OCI-LY1 (cell line): ENCODE measurements around the gene BMPR1B.
A peak's percentile ranks its signal among the peaks of the same experiment; 100 is the strongest.

Experiments used
- H2AFZ ChIP-seq: fragments of 200-600 bp; sonication (generic), shearing (Covaris generic); 2 replicates; pipeline ENCODE4 v1.6.0; 2014; ENCODE audit warnings: antibody characterized with exemption, mild to moderate bottlenecking, low read length
- H3F3A ChIP-seq: fragments of 200-600 bp; sonication (generic), shearing (Covaris generic); 2 replicates; pipeline ENCODE4 v1.6.0; 2014; ENCODE audit warnings: mild to moderate bottlenecking, antibody characterized with exemption, low read length, moderate library complexity; ENCODE audit not compliant: insufficient read depth
- H3K27ac ChIP-seq: fragments of 200-600 bp; sonication (generic); 2 replicates; pipeline ENCODE4 v1.5.1; 2014; ENCODE audit warnings: low read length, mixed run types, mild to moderate bottlenecking, low read depth; ENCODE audit not compliant: poor library complexity, severe bottlenecking
- H3K27me3 ChIP-seq: fragments of 200-600 bp; sonication (generic); 2 replicates; pipeline ENCODE4 v1.6.0; 2014; ENCODE audit warnings: antibody characterized with exemption, mild to moderate bottlenecking, low read length, moderate library complexity; ENCODE audit not compliant: insufficient read depth
- H3K36me3 ChIP-seq: fragments of 200-600 bp; sonication (generic); 2 replicates; pipeline ENCODE4 v1.6.1; 2014; ENCODE audit warnings: mild to moderate bottlenecking, antibody characterized with exemption, low read length, moderate library complexity, mixed read lengths; ENCODE audit not compliant: insufficient read depth
- H3K4me1 ChIP-seq: fragments of 200-600 bp; sonication (generic); 2 replicates; pipeline ENCODE4 v1.5.1; 2014; ENCODE audit warnings: mild to moderate bottlenecking, low read length, moderate library complexity; ENCODE audit not compliant: insufficient read depth, severe bottlenecking
- H3K4me2 ChIP-seq: fragments of 200-600 bp; sonication (generic), shearing (Covaris generic); 2 replicates; pipeline ENCODE4 v1.6.1; 2014; ENCODE audit warnings: low read length
- H3K4me3 ChIP-seq: fragments of 200-600 bp; sonication (generic); 2 replicates; pipeline ENCODE4 v1.5.1; 2014; ENCODE audit warnings: low read length, low read depth, mild to moderate bottlenecking, mixed read lengths; ENCODE audit not compliant: poor library complexity, severe bottlenecking
- H3K79me2 ChIP-seq: fragments of 200-600 bp; shearing (Covaris generic); 2 replicates; pipeline ENCODE4 v1.6.1; 2016; ENCODE audit warnings: mixed run types, low read length, mixed read lengths; ENCODE audit not compliant: insufficient read depth
- H3K9ac ChIP-seq: fragments of 200-600 bp; sonication (generic), shearing (Covaris generic); 2 replicates; pipeline ENCODE4 v1.6.1; 2014; ENCODE audit warnings: mild to moderate bottlenecking, low read length, mixed read lengths
- H3K9me2 ChIP-seq: fragments of 200-600 bp; sonication (generic), shearing (Covaris generic); 2 replicates; pipeline ENCODE4 v1.6.1; 2014; ENCODE audit warnings: low read depth, mild to moderate bottlenecking, low read length, mixed read lengths
- H3K9me3 ChIP-seq: fragments of 200-600 bp; shearing (Covaris generic); 2 replicates; pipeline ENCODE4 v1.6.1; 2014; ENCODE audit warnings: low read length, mixed read lengths
- H4K20me1 ChIP-seq: fragments of 200-600 bp; sonication (generic), shearing (Covaris generic); 2 replicates; pipeline ENCODE4 v1.6.0; 2016; ENCODE audit warnings: mild to moderate bottlenecking, low read length; ENCODE audit not compliant: insufficient read depth
- EZH2 ChIP-seq: fragments of 200-600 bp; sonication (generic), shearing (Covaris generic); IDR thresholded peaks from 2 replicates; pipeline ENCODE4 v1.8.0; 2017; ENCODE audit warnings: borderline replicate concordance, mixed run types, mild to moderate bottlenecking, antibody characterized with exemption, low read length, moderate library complexity, mixed read lengths
- TF ChIP-seq, protein P1 (sequence below): fragments of 200-600 bp; sonication (generic), shearing (Covaris generic); IDR thresholded peaks from 2 replicates; pipeline ENCODE4 v1.5.1; 2017; ENCODE audit warnings: mild to moderate bottlenecking, antibody characterized with exemption, low read length, moderate library complexity, mixed read lengths

The BMPR1B gene

DNA sequence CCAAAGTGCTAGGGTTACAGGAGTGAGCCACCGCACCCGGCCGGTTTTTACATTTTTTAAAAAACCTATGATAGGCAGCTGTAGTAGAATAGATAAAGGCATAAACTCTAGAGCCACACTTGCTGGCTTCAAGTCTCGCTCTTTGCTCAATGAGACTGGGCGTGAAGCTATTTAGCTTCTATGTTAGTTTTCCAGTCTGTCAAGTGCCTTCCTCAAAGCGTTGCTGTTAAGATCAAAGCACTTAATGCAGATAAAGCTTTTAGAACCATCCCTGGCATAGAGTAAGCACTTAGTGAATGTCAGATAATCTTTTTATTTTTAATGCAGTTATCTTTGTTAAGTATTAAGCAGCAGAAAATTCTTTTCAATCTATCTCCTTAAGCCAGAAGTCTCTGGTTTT is 42.0 kb upstream of the BMPR1B start:
- Histone ChIP-seq H3K27me3 (no peaks in the 10 kb centered on the region), H3K9me3 (peaks cover 3% of the 10 kb centered on the region; the same call in 1 of the 2 replicates), H3K79me2 (no peaks in the 10 kb centered on the region), H2AFZ (no peak overlapping the region), H3K4me1 (no peaks in the 10 kb centered on the region), H3K36me3 (no peaks in the 10 kb centered on the region), H3F3A (0 out of 2 replicates have a peak, but pooled peaks cover 4% of the 10 kb centered on the region), H3K9me2 (no peaks in the 10 kb centered on the region), H4K20me1 (no peaks in the 10 kb centered on the region), H3K4me2 (no peak overlapping the region), H3K4me3 (no peak overlapping the region), H3K9ac (no peak overlapping the region), H3K27ac (no peak overlapping the region)
- TF ChIP-seq, protein P1, sequence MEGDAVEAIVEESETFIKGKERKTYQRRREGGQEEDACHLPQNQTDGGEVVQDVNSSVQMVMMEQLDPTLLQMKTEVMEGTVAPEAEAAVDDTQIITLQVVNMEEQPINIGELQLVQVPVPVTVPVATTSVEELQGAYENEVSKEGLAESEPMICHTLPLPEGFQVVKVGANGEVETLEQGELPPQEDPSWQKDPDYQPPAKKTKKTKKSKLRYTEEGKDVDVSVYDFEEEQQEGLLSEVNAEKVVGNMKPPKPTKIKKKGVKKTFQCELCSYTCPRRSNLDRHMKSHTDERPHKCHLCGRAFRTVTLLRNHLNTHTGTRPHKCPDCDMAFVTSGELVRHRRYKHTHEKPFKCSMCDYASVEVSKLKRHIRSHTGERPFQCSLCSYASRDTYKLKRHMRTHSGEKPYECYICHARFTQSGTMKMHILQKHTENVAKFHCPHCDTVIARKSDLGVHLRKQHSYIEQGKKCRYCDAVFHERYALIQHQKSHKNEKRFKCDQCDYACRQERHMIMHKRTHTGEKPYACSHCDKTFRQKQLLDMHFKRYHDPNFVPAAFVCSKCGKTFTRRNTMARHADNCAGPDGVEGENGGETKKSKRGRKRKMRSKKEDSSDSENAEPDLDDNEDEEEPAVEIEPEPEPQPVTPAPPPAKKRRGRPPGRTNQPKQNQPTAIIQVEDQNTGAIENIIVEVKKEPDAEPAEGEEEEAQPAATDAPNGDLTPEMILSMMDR, result no peak
- TF ChIP-seq EZH2, result no peak

DNA sequence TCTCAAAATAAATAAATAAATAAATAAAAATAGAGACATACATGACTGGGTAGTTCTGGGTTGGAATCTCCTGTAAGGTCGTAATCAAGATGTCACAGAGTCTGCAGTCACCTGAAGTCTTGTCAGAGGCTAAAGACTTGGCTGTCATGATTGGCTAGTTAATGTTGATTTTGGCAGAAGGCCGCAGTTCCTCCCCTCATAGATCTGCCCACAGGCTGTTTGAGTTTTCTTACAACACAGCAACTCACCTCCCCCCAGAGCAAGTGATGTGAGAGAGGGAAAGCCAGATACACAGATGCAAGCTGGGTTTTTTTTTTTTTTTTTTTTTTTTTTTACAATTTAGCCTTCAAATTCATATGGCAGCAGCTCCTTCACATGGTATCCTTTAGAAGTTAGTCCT is 36.4 kb upstream of the BMPR1B start:
- no peaks in the 10 kb centered on the region for H3K27me3 ChIP-seq
- TF ChIP-seq, protein P1, result no peak

DNA sequence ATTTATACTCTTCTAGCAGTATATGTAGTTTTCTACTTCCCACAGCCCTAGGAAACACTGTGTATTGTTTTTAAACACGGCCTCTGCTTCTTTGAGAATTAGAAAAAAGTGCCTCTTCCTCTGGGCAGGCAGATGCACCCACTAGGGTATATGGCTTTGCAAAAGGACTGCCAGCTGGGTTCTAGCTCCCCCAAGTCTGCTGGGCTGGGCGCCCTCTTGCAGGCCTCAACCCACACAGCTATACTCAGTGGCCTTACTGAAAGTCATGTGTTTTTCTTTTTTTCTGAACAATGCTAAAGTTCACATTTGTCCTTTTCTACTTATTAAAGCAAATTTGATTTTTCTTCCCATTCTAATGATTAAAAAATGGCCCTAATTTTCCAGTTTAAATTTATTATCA is 35.5 kb upstream of the BMPR1B start:
- Histone ChIP-seq H3K4me2 (peak overlapping the region; percentile 28; the same call in 1 of the 2 replicates), H3K27me3 (no peaks in the 10 kb centered on the region), H3K36me3 (no peaks in the 10 kb centered on the region), H3K9me2 (no peaks in the 10 kb centered on the region), H4K20me1 (no peaks in the 10 kb centered on the region), H3K27ac (peak overlapping the region; percentile 85), H3K9me3 (peaks cover 3% of the 10 kb centered on the region; the same call in 1 of the 2 replicates), H3F3A (no peaks in the 10 kb centered on the region; the same call in 1 of the 2 replicates), H3K4me1 (peaks cover 54% of the 10 kb centered on the region), H3K4me3 (no peak overlapping the region), H2AFZ (no peak overlapping the region), H3K9ac (peak overlapping the region; percentile 3; the same call in 1 of the 2 replicates), H3K79me2 (no peaks in the 10 kb centered on the region)
- TF ChIP-seq, protein P1, result peak; percentile 37
- no peak for TF ChIP-seq EZH2

More for the DNA sequence above, 36.4 kb upstream of the BMPR1B start:
- no peak overlapping the region for H3K4me2 ChIP-seq
- H3K9me3 ChIP-seq, result peaks cover 3% of the 10 kb centered on the region; the same call in 1 of the 2 replicates
- H3K4me1 ChIP-seq, result peaks cover 48% of the 10 kb centered on the region
- H3K27ac ChIP-seq, result peak overlapping the region; percentile 85
- no peaks in the 10 kb centered on the region for H3K9me2 ChIP-seq
- H3K36me3 ChIP-seq, result no peaks in the 10 kb centered on the region
- peaks cover under 1% of the 10 kb centered on the region; the same call in 1 of the 2 replicates for H3F3A ChIP-seq
- no peaks in the 10 kb centered on the region for H3K79me2 ChIP-seq
- no peak overlapping the region for H3K4me3 ChIP-seq
- H2AFZ ChIP-seq, result no peak overlapping the region
- no peaks in the 10 kb centered on the region for H4K20me1 ChIP-seq
- H3K9ac ChIP-seq, result no peak overlapping the region
